Large intestine (tissue), 1 donor: ENCODE measurements around the gene ISCU. TPM values are rescaled to one million over a fixed set of nuclear protein-coding genes. Genes with fewer than 3 reads are reported as not detected.

Source experiments
- polyA plus RNA-seq: library from polyadenylated mRNA; unstranded; fragments of 120-200 nt; gene quantifications from one replicate; pipeline ENCODE4 v1.2.1, GENCODE V29; 2013

The ISCU gene
- polyA plus RNA-seq, 1 donor, result 103 TPM

Other genes with a start within 250 kb of the ISCU start
- 3.4 TPM for gene CMKLR1, start 223.3 kb upstream of the ISCU start, polyA plus RNA-seq
- gene FICD, start 47.3 kb upstream of the ISCU start, polyA plus RNA-seq, result 2.5 TPM
- gene SART3, start 1.4 kb upstream of the ISCU start, polyA plus RNA-seq, result 52.7 TPM
- gene TMEM119, start 35.5 kb downstream of the ISCU start, polyA plus RNA-seq, result 14.6 TPM
- 5.6 TPM for gene SELPLG, start 71.3 kb downstream of the ISCU start, polyA plus RNA-seq
- gene CORO1C, start 168.9 kb downstream of the ISCU start, polyA plus RNA-seq, result 68.4 TPM